ENCODE measurements around the gene SAMD4B.

DNA sequence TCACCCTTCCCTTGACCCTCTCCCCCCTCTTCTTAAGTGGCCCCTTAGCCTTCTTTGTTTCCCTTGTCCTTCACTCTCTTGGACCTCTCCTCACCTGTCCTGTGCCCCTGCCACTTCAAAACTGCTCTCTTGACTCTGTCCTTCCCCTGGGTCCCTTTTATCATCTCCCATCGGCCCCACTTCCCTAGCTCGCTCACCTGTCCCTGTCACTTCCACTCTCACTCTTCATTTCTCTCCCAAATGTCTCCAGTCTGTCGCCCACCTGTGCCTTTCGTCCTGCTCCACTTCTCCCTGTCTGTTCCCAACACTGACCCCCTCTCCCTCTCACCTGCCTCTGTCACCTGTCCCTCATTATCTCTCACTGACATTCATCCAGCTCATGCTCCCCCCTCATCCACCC lies 45.3 kb upstream of the SAMD4B start:
- TF ChIP-seq CTCF (IDR thresholded peaks at IDR 0.05; ENCODE audit: low read length) (no peak), EZH2 (IDR thresholded peaks at IDR 0.05; ENCODE audit: borderline replicate concordance, low read length) (no peak)
